ENCODE data around the gene KDM5D.

KDM5D gene

DNA sequence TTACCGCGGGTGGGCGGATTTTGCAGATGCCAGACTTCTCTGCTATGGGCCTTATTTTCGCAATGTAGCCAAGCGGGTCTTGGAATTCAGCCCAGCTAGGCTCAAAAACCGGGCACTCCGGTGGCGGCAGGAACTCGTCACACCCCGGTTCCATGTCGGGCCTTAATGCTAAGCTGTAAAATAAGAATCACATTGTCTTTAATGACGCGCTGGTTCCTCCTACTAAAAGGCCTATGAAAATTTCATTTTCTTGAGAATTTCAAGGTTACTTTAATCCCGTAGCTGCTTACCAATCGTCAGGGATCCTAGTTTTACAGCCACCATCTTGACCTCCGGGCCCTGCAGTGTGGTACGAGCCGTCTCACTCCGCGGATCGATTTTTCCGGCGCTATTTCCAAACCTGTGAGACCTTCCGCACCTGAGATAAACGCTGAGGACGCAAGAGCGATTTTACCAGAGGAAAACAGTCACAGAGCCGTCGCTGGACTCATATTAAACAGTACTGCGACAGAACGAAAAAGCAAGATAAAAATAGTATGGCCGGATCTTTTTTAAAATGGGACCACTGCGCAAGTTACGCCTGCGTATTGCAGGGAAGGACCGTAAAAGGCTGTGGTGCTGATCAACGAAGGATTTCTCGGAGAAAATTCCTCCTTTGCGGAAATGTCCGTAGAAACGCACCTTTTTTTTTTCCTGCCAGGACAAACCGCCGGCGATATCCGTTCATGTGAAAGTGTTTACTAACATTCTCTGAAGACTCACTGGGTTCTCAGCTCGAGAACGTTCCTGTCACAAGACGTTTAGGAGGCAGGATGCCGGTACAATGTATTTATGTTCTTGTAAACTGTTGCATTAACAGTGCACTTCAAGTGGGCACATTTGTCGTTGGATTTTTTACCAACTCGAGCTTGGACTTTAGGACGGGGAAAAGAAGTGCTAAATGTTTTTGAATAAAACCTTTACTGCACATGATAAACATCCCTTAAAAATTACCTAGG is at the start of gene KDM5D:
TSS of gene KDM5D (minus strand) at position 346 of the 998 bp plus-strand sequence. CDS start at position 154, 192 bp downstream.
- DNase-seq (ENCODE audit: low read depth), result peak; percentile 42

DNA sequence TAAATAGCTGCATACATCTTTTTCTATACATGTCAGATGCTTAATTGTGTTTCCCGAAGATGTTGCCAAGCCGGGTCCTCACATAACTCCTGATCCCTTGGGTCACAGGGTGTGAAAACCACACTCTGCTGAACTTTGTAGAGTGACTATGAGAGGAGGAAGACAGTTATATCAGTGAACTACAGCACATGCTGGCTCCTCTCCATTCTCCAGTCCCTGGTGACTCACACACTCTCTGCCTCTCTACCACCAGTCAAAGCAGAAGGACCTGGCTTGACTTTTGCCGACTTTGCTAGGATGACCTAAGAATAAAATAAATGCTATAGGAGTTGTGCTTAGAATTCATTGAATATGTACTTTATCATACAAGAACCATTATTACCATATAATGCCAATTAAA is 23.8 kb upstream of the KDM5D start:
- no peak for DNase-seq (ENCODE audit: low read depth)

DNA sequence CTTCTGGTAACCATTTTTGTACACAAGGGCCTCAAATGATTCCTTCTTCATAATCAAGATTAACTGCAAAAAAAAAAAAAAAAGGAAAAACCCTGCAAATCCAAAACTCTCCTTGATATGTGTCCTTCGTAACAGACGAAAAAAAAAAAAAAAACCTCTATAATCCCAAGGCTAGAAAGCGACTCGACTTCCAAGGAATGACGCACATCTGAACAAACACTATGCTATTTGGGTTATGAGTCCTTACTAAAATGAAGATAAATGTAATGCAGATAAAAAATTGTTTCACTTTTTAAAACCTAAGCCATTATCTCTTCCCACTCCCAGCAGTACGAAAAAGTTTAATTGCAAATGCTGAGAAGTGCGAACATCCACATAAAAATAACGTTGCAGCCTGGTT is 1.2 kb downstream of the KDM5D start:
- no peak for DNase-seq (ENCODE audit: low read depth)

DNA sequence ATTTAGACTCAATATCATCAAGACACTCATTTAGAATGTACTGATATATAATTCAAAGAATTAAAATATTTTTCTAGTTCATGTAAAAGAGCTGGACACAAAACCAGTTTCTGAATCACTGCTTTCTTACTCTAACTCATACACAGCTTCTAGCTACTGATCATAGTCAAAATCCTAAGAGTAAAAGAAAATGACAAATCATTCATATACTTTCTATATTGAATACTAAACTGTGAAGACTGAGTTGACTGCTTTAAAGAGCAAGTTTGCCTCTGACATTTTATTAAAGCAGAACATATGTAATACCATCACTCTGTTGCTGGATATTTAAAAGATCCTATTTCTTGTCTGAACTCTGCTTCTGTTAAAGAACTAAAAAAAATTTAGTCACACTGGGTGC is 2.4 kb downstream of the KDM5D start:
- DNase-seq (ENCODE audit: low read depth), result no peak

DNA sequence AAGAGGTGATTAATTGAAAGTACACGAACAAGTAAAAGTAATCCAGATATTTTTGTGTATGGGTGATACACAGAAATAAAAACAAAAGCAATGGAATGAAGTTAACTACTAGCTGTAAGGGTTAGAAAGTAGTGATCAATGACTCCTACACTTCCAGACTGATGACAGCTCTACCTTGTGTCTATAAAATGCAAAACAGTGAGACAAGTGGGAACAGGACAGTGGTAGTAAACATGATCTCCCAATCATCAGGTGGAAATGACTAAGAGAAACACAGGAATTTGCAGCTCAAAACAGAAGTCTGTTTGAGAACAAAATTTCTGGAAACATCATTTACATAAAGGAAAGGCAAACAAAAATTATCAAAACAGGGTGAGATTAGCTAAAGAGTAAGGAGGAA is 10.1 kb downstream of the KDM5D start:
- DNase-seq (ENCODE audit: low read depth), result no peak

DNA sequence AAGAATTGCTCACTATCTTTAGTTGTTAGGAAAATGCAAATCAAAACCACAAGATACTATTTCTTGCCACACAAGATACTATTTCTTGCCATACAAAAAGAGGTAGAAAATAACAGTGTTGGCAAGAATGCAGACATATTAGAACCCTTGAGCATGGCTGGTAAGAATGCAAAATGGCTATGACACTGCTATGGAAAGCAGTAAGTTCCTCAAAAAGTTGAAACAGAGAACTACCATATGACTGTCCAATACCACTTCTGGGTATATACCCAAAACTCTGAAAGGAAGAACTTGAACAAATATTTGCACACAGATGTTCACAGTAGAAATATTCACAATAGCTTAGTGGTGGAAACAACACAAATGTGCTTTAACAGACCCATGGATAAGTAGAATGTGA is 26.6 kb downstream of the KDM5D start:
- no peak for DNase-seq (ENCODE audit: low read depth)

DNA sequence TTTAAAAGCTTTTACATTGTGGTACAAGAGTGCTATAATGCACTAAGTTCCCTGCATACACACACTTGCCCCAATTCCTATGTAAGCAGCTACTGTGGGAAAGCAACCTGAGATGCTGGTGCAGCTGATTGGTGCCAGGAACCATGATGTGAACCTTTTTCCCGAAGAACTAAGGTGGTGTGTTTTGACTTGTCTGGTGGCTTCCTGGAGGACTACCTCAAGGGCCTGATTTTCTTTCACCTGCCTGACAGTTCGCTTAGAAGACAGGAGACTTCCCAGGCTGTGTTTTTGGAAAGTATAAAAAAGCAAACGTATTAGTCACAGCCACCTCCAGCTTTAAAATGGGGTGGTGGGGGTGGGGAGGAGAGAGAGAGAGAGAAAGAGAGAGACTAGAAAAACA is 27.4 kb downstream of the KDM5D start:
- no peak for DNase-seq (ENCODE audit: low read depth)

DNA sequence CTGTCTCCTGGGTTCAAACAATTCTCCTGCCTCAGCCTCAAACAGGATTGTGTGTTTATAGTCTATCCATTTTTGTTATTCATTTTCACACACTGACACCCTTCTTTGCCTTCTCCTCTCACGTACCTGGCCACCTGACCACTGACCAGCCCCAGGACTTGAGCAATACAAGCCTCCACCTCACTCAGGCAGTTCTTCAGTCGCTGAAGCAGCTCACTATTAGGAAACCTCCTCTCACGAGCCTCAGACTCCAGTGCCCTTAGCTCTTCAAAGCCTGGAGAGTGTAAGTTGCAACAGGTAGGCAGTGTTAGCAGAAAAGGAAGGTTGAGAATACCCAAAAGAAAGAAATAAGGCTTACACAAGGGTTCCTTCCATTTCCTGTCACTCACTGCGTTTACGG is 29.3 kb downstream of the KDM5D start:
- no peak for DNase-seq (ENCODE audit: low read depth)

DNA sequence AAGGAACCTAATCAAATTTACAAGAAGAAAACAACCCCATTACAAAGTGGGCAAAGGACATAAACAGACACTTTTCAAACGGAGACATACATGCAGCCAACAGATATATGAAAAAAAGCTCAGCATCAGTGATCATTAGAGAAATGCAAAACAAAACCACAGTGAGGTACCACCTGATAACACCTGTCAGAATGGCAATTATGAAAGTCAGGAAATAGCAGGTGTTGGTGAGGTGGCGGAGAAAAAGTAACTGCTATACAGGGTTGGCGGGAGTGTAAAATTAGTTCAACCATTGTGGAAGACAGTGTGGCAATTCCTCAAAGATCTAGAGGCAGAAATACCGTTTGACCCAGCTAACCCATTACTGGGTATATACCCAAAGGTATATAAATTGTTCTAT is 31.1 kb downstream of the KDM5D start:
- no peak for DNase-seq (ENCODE audit: low read depth)

DNA sequence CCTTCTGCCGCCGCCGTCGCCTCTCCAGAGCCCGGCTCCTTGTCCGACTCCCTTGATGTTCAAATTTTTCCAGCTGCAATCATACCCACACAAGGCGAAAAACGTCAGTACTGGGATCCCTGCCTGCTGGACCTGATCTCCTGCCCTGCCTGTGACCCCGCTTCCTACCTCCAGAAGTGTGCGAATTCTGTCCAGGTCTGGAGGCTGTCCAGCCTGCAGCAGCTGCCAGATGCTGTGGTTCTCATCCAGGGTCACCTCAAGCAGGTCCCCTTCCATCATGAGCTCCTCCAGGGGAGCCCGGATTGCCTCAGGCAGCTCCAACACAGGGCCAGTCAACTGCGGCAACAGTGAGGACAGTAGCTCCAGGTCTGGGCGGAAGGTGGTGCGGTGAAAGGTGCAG is 38.3 kb downstream of the KDM5D start:
- no peak for DNase-seq (ENCODE audit: low read depth)

DNA sequence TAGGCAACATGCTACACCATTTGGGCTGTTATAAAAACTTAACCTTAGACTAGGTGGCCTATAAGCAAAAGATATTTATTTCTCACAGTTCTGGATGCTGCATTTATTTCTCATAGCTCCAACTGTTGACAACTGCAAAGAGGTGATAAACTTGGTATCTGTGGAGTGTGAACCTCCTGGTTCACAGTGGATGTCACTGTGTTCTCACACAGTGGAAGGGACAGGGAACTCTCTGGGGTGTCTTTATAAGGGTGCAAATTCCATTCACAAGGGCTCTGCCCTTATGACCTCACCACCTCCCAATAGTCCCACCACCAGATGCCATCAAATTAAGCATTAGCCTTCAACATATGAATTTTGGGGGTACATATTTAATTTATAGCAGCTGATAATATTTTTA is 46.0 kb downstream of the KDM5D start:
- DNase-seq (ENCODE audit: low read depth), result no peak

DNA sequence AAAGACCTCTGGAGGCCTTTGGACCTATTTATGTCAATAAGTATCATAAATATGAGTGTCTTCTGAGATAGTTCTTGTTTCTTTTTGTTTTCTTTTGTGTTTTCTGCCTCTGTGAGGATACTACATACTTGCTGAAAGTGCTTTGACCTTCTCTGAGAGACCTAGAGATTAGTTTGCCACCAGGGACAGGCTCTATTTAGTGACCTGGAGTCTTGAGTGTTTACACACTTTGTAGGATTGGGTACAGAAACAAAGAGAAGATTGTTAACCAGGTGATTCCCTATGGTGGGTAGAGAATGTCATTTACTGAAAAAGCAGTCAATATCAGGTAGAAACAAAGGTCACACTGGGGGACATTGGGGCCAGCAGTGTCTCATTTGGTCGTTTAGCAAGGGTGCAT is 63.7 kb downstream of the KDM5D start:
- DNase-seq (ENCODE audit: low read depth), result no peak

Measured in CMK (cell line).